GM08714 (cell line): ENCODE results near the gene ZNF699.
"Not testable (repeated sequence)": the region's sequence is repeated elsewhere in the genome, so short reads cannot be mapped to it uniquely, and the experiment has no call there.

Experiments
- H3K4me3 ChIP-seq: fragments of 200-500 bp; sonication (Bioruptor generic); 2 replicates; pipeline ENCODE4 v1.5.1; 2014; ENCODE audit warnings: mild to moderate bottlenecking, low read length, inconsistent platforms
- ZNF274 ChIP-seq: IDR thresholded peaks from 2 replicates; pipeline ENCODE4 v1.6.1; 2012; ENCODE audit warnings: mild to moderate bottlenecking, low read depth, low read length

The ZNF699 gene

DNA sequence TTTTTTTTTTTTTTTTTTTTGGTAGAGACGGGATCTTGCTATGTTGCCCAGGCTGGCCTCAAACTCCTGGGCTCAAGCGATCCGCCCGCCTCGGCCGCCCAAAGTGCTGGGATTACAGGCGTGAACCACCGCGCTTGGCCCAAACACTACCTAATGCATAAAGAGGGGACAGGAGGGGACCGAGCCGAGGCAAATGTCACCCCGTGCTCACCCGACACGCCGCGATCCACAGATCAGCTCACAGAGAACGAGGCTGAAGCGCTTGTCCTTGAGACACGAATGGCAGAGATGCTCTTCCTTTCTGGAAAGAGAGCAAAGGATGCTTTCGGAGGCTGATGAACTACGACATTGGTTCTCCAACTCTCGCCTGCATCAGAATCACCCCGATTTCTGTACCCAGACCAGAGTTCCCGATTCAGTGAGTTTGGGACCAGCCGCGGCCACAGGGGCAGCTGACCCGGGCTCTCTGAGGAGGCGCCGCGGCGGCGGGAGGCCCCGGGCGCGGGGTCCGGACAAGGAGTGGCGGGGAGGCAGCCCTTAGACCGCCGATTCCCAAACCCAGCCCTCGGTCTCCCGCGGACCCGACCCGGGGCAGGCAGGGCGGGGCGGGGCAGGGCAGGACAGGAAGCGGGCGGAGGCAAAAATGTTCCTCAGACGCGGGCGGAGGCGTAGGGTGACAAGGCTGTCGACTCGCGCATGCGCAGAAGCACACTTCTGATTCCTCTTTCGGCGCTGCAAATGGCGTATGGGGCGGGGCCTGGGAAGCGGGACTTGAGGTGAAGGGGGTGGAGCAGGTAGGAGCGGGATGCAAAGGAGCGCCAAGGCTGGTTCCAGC lies at the start of gene ZNF699:
Gene ZNF699, minus strand, starts transcription at position 700 of the 835 bp plus-strand sequence. CDS start 4,719 bp downstream, outside the sequence.
- no peak for TF ChIP-seq ZNF274
- peak within 1 kb of the TSS; percentile 80 for H3K4me3 ChIP-seq

DNA sequence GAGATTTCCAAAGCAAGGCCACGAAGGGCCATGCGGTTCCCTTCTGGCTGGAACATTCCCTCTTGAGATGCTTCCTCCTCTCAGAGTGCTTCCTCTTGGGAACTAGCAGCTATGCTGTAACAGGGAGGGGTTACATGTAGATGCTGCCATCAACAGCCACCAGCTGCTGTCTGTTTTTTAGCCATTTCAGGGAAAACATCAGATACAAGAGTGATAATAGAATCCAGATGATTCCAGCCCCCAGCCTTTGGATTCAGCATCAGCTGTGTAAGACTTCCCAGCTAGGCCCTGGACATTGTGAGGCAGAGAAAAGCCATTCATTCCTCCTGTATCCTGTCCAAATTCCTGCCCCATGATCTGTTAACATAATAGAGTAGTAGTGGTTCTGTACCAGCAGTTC lies 45.0 kb upstream of the ZNF699 start:
- TF ChIP-seq ZNF274 = no peak
- no peak overlapping the region for H3K4me3 ChIP-seq

DNA sequence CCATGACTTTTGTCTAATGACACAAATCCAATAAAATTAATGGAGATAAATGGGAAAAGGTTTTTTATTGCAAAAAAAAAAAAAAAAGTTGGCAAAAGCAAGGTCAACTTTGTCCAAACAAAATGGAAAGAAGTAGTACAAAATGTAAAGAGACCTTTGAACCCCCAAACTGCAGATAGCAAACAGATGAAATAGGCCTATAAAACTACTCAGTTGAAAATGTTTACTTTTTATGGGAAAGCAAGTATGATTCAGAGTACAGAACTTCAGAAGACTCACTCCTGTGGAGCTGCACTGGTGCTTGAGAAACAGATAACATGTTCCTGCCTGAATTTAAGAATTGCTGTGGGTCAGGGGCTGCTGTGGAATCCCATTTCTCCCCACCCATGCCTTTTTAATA lies 43.4 kb upstream of the ZNF699 start:
- TF ChIP-seq ZNF274 = no peak
- H3K4me3 ChIP-seq = no peak overlapping the region

DNA sequence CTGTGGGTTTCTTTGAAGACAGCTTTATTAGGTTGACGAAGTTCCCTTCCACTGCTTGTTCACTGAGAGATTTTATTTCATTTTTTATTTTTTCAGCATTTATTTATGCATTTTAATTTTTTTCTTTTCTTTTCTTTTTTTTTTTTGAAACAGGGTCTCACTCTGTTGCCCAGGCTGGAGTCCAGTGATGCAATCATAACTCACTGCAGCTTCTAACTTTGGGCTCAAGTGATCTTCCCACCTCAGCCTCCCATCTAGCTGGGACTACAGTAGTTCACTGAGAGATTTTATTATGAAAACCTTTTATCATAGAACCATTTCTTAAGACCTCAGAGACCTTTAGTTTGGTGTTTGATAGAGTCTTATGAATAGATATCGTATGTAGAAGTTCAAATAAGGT lies 42.9 kb upstream of the ZNF699 start:
- TF ChIP-seq ZNF274 = no peak

DNA sequence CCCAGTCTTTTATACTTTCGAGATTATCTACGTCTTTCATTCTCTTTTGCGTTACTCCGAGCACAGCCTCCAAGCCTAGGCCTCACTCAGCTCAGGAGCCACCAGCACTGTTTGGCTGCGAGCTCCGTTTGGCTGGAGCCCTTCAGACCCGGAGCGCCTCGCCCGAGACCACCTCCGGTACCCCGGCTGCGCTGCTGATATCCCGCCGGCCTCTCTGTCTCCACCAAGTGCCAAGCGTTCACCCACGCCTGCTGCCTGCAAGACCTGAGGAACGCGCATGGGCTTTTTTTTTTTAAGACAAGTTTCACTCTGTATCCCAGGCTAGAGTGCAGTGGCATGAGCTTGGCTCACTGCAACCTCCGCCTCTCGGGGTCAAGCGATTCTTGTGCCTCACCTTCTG lies 39.0 kb upstream of the ZNF699 start:
- H3K4me3 ChIP-seq = no peak overlapping the region
- no peak for TF ChIP-seq ZNF274

More for the DNA sequence above, 42.9 kb upstream of the ZNF699 start:
- no peak overlapping the region for H3K4me3 ChIP-seq

DNA sequence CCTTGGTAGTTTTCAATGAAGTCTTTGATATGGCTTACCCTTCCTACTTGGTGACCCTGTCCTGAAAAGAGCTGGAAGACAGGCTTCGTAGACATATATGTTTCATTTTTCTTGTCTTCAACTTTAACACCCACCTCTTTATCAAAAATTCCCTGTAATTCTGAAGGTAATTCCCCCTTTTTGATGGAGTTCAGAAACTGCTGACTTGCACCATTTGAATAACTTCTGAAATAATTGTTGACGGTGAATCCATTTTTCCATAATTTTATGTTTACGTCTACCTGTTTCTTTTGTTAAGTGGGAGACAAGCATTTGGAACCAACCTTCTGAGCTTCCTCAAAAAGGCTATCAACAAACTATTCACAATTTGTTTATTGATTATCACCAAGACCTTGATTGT lies 38.6 kb upstream of the ZNF699 start:
- TF ChIP-seq ZNF274 = no peak
- no peak overlapping the region for H3K4me3 ChIP-seq

DNA sequence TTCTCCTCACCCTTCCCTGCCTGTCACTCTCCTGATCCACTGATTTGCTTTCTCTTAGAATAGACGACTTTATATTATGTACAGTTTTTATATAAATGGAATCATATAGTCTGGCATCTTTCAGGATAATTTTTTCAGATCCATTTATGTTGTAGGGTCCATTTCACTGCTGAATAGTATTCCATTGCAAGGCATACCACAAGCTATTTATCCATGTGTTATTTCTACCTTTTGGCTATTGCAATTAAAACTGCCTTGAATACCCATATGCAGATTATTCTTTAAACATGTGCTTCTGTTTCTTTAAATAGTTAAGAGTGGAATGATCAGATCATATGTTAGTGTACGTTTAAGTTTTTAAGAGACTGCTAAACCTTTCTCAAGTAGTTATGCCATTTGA lies 35.4 kb upstream of the ZNF699 start:
- no peak for TF ChIP-seq ZNF274
- H3K4me3 ChIP-seq = no peak overlapping the region

DNA sequence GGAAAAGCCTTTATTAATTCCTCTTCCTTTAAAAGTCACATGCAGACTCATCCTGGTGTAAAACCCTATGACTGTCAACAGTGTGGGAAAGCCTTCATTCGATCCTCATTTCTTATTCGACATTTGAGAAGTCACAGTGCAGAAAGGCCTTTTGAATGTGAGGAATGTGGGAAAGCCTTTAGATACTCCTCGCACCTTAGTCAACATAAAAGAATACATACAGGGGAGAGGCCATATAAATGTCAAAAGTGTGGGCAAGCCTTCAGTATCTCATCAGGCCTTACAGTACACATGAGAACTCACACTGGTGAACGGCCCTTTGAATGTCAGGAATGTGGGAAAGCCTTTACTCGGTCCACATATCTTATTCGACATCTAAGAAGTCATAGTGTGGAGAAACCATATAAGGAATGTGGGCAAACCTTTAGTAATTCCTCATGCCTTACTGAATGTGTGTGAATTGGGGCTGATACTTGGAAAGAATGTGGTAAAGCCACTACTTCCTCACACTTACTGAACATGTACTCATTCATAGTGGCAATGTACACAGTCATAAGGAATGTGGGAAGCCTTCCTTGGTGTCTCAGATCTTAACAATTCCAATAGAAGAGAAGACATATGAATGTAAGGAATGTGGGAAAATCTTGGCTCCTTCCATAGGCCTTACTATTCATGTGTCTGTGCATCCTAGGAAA lies 33.1 kb upstream of the ZNF699 start:
- no peak overlapping the region for H3K4me3 ChIP-seq

DNA sequence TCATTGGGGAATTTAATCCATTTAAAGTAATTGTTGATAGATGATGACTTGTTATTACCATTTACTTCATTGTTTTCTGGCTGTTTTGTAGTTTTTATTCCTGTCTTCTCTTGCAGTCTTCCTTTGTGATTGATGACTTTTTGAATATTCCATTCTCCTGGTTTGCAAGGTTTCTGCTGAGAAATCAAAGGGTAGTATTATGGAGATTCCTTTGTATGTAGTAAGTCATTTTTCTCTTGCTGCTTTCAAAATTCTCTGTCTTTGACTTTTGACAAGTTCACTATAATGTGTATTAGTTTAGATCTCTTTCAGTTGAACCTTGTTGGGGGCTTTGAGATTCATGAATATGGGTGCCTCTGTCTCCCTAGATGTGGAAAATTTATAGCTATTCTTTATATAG lies 20.4 kb upstream of the ZNF699 start:
- TF ChIP-seq ZNF274 = no peak
- no peak overlapping the region for H3K4me3 ChIP-seq

More for the DNA sequence above, 33.1 kb upstream of the ZNF699 start:
- peak; percentile 98 for TF ChIP-seq ZNF274

DNA sequence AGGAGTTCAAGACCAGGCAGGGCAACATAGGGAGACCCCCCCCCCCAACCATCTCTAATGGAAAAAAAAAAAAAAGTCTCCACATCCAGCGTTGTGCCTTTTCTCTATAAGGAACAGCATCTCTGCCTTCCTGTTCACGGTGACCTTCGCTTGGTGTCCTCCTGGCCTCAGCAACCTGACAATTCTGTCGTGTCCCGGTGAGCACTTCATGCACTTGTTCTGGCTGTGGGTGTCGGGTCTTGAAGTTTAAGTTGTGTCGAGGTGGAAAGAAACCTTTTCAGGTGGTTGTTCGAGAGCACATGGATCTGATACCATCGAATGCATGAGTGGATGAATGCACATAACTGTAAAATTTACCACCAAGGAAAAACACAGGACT lies 14.9 kb upstream of the ZNF699 start:
- H3K4me3 ChIP-seq = peak overlapping the region; percentile 83
- no peak for TF ChIP-seq ZNF274

DNA sequence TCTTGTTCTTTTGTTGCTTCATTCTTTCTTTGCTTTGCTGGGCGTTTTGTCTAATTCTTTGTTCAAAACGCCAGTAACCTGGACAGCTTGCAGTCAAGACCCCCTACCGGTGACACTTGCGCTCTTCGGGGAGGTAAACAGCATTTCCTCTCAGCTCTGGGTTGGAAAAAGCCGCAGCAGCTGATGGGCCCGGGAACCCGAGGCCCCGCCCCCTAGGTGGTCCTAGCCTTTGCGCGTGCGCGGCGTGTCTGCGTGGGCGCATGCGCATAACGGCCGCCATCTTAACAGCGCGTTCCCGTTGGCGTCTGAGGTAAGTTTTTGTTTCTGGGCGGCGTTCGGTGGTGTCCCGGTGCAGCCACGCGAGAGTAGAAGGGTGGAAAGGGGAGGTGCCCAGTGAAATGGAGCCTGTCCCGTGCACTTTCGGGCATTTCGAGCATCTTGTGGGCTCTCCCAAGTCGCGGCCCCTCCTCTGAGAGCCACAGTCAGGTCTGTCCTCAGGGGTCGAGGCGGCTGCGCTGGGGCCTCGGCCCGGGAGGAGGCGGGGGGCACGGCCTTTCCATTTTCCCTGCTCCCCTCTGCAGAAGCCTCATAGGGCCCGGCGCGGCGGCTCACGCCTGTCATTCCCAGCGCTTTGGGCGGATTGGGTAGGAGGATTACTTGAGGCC lies 14.4 kb upstream of the ZNF699 start, which contains the start of gene ZNF559:
Gene ZNF559, plus strand, starts transcription at position 261 of the 665 bp plus-strand sequence. CDS start 14,371 bp downstream, outside the sequence.
- peak within 1 kb of the TSS; percentile 83 for H3K4me3 ChIP-seq
- TF ChIP-seq ZNF274 = no peak

DNA sequence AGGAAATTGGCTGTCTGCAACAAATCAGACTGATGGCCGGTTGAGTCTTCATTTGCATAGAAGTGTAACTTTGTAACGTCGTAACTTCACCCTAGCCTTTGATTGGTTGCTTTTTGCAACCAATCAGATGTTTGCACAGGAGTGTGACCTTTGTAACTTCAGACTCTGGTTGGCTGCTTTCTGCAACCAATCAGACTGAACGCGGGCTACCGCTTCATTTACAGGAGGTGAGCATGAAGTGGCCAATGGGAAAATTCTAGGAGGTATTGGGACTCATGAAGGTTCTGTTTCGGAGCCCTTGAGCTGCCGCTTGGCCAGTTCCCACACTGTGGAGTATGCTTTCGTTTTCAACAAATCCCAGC lies 13.9 kb upstream of the ZNF699 start:
- no peak for TF ChIP-seq ZNF274
- H3K4me3 ChIP-seq = peak overlapping the region; percentile 83

DNA sequence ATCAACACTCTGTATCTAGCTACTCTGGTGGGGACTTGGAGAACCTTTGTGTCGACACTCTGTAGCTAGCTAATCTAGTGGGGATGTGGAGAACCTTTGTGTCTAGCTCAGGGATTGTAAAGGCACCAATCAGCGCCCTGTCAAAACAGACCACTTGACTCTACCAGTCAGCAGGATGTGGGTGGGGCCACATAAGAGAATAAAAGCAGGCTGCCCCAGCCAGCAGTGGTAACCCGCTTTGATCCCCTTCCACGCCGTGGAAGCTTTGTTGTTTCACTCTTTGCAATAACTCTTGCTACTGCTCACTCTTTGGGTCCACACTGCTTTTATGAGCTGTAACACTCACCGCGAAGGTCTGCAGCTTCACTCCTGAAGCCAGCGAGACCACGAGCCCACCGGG lies 12.6 kb upstream of the ZNF699 start:
- H3K4me3 ChIP-seq = not testable (repeated sequence)

DNA sequence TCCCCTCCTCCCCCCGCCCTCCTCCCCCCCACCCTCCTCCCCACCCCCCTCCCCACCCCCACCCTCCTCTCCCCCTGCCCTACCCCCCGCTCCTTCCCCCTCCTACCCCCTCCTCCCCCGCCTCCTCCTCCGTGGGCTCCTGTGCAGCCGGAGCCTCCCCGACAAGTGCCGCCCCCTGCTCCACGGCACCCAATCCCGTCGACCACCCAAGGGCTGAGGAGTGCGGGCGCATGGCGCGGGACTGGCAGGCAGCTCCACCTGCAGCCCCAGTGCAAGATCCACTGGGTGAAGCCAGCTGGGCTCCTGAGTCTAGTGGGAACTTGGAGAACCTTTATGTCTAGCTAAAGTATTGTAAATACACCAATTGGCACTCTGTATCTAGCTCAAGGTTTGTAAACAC lies 12.1 kb upstream of the ZNF699 start:
- not testable (repeated sequence) for H3K4me3 ChIP-seq

DNA sequence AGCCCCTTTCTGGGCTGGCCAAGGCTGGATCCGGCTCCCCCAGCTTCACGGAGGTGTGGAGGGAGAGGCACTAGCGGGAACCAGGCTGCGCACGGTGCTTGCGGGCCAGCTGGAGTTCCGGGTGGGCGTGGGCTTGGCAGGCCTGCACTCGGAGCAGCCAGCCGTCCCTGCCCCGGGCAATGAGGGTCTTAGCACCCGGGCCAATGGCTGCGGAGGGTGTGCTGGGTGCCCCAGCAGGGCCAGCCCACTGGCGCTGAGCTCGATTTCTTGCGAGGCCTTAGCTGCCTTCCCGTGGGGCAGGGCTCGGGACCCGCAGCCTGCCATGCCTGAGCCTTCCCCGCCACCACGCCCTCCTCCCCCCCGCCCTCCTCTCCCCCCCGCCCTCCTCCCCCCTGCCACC lies 11.7 kb upstream of the ZNF699 start:
- TF ChIP-seq ZNF274 = no peak

More for the DNA sequence above, 11.7 kb upstream of the ZNF699 start:
- H3K4me3 ChIP-seq = no peak overlapping the region
